Kidney (tissue), 14 donors: ENCODE measurements around the gene FRYL. TPM values are rescaled to one million over a fixed set of nuclear protein-coding genes. Genes with fewer than 3 reads are reported as not detected.

ENCODE experiments used
- DNase-seq, 5 donors: peaks; one replicate each; pipeline ENCODE4 v3.0.0-alpha.2; 2013 to 2020
- FAIRE-seq: peaks from 2 replicates; lab custom pipeline; 2012; peaks lifted over from hg19 to GRCh38; lab: Jason Lieb, UNC
- H3K27ac ChIP-seq, 2 donors: one replicate each; pipeline ENCODE4 v1.7.0; 2013; ENCODE audit warnings: low read depth in 2 of 2, low read length in 2 of 2, inconsistent platforms in 1 of 2
- H3K27me3 ChIP-seq: one replicate; pipeline ENCODE4 v1.7.1; 2013; ENCODE audit warnings: low read length, inconsistent platforms; ENCODE audit not compliant: control insufficient read depth, insufficient read depth
- H3K36me3 ChIP-seq, 3 donors: one replicate each; pipeline versions ENCODE4 v1.7.0 to v1.7.1; 2013; ENCODE audit warnings: low read length in 3 of 3, control low read depth in 1 of 3, inconsistent platforms in 1 of 3; ENCODE audit not compliant: insufficient read depth in 3 of 3, control insufficient read depth in 2 of 3
- H3K4me1 ChIP-seq, 3 donors: one replicate each; pipeline versions ENCODE4 v1.7.0 to v1.7.1; 2013; ENCODE audit warnings: low read length in 3 of 3, inconsistent platforms in 1 of 3, low read depth in 1 of 3; ENCODE audit not compliant: control insufficient read depth in 2 of 3, insufficient read depth in 2 of 3
- H3K4me3 ChIP-seq, 3 donors: one replicate each; pipeline versions ENCODE4 v1.7.0 to v1.8.1; 2013; ENCODE audit warnings: low read length in 3 of 3, control low read depth in 1 of 3, inconsistent platforms in 1 of 3
- H3K9ac ChIP-seq, 3 donors: one replicate each; pipeline versions ENCODE4 v1.7.0 to v1.7.1; 2013; ENCODE audit warnings: low read length in 3 of 3, control low read depth in 1 of 3, inconsistent platforms in 1 of 3
- H3K9me3 ChIP-seq, 3 donors: one replicate each; pipeline versions ENCODE4 v1.7.0 to v1.7.1; 2013; ENCODE audit warnings: low read length in 3 of 3, control low read depth in 1 of 3, inconsistent platforms in 1 of 3; ENCODE audit not compliant: control insufficient read depth in 2 of 3, insufficient read depth in 1 of 3
- intact Hi-C: fragments of 100-400 bp; cut with DNase I; formaldehyde crosslinking; loops from one replicate; pipeline ENCODE4 v1.11.1; 2022
- polyA plus RNA-seq: library from polyadenylated mRNA; stranded (reverse); fragments of 350-450 nt; fragmentation: Illumina TruSeq; extraction: RNeasy Lipid Tissue Mini Kit (QIAGEN cat#74804); gene quantifications from one replicate; pipeline ENCODE4 v1.2.3, GENCODE V29; 2014; ENCODE audit warnings: low read depth, low replicate concordance; ENCODE audit not compliant: insufficient read depth
- total RNA-seq: library from RNA; stranded (reverse); fragmentation: NEBNext Ultra II Directional; extraction: Animal tissue kit (Norgen Biotek cat#: 25700); gene quantifications from one replicate; pipeline ENCODE4 v1.2.1, GENCODE V29; 2021
- TF ChIP-seq, protein P1 (sequence below): IDR thresholded peaks from 3 replicates; pipeline ENCODE4 v1.5.1; 2012; ENCODE audit warnings: mild to moderate bottlenecking, moderate library complexity, borderline replicate concordance; ENCODE audit not compliant: insufficient read depth; ENCODE audit errors: extremely low read depth
- donor health status: control.
- donor health status: control.
- donor health status: control.
- donor health status: control.
- donor health status: control.
- donor health status: DM: yes; HTN: yes; CAD: no.
- donor health status: Normal renal cell carcinoma (clear cell type).

FRYL gene
- total and polyA plus RNA-seq, 2 donors from 2014 or later, result 11.6 to 78.9 TPM

DNA sequence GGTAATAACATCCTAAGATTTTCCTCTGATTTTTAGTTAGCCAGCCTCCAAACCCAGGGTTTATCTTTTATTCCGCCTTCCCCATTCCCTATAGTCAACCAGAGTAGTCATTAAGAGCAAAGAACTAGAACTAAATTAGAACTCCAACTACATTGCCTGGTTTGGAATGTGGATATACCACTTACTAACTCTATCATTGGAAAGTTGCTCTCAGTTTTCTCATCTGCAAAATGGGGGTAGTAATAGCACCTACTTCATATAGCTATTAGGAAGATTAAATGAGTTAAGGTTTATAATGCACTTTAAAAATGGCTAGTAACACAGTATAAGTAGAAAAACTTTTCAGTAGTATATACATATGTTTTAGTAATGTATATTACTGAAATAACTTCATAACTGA, 226.4 kb downstream of the FRYL start:
- no peak for FAIRE-seq
- no peak overlapping the region for H3K4me3 ChIP-seq

DNA sequence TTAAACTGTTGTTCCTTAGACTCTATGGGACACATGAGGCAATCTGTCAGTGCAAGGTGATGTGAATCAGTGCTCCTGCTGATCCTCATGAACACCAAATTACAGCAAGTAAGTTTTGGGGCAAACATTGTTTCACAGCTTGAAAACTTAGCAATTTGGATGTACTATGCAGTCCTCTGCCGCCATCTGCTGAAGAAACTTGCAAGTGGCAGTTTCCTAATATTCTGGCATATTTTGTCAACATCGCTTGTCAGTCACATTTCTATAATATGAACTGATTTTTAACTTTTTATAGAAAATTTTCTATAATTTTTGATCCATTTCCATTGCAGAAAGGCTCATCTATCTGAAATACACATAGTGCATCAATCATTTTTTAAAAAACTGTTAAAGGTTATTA, 233.7 kb downstream of the FRYL start:
- Histone ChIP-seq H3K4me1 (no peaks in the 10 kb centered on the region), H3K9me3 (no peaks in the 10 kb centered on the region), H3K4me3 (no peak overlapping the region), H3K27me3 (no peaks in the 10 kb centered on the region), H3K9ac (no peak overlapping the region), H3K27ac (no peak overlapping the region), H3K36me3 (peaks cover 7 to 41% (median 28%) of the 10 kb centered on the region in 3 donors)
- FAIRE-seq, result no peak
- peak in 3 of 5 donors; percentile 35 to 64 (median 36) for DNase-seq
- TF ChIP-seq, protein P1, sequence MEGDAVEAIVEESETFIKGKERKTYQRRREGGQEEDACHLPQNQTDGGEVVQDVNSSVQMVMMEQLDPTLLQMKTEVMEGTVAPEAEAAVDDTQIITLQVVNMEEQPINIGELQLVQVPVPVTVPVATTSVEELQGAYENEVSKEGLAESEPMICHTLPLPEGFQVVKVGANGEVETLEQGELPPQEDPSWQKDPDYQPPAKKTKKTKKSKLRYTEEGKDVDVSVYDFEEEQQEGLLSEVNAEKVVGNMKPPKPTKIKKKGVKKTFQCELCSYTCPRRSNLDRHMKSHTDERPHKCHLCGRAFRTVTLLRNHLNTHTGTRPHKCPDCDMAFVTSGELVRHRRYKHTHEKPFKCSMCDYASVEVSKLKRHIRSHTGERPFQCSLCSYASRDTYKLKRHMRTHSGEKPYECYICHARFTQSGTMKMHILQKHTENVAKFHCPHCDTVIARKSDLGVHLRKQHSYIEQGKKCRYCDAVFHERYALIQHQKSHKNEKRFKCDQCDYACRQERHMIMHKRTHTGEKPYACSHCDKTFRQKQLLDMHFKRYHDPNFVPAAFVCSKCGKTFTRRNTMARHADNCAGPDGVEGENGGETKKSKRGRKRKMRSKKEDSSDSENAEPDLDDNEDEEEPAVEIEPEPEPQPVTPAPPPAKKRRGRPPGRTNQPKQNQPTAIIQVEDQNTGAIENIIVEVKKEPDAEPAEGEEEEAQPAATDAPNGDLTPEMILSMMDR, result peak; percentile 46
- intact Hi-C loops, result no loop called here

More for the DNA sequence above, 226.4 kb downstream of the FRYL start:
- Histone ChIP-seq H3K27me3 (no peaks in the 10 kb centered on the region), H3K4me1 (no peaks in the 10 kb centered on the region), H3K9ac (no peak overlapping the region), H3K9me3 (no peaks in the 10 kb centered on the region), H3K27ac (no peak overlapping the region), H3K36me3 (peaks cover 8 to 26% (median 9%) of the 10 kb centered on the region in 3 donors)
- TF ChIP-seq, protein P1, result no peak
- intact Hi-C loops, result no loop called here
- DNase-seq, result no peak

DNA sequence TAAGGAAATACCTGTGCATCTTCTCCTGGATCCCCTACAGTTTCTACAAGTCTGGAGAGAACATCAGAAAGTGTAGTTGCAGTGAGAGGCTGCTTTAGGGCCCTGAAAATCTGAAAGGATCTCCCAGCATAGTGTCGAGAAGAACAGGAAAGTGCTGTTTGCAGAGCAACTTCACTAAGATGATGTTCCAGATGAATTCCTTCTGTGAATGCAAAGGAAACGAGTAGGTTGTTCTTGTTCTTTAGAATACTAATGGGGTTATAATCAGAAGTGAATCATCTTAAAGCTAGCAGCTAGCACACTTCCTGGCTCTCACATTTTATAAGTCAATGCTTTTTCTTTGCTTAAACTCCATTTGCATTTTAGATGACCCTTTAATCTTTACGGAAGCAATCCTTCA, 236.3 kb downstream of the FRYL start:
- no peak for FAIRE-seq

More for the DNA sequence above, 236.3 kb downstream of the FRYL start:
- Histone ChIP-seq H3K36me3 (peaks cover 7 to 51% (median 31%) of the 10 kb centered on the region in 3 donors), H3K27ac (no peak overlapping the region), H3K4me1 (no peaks in the 10 kb centered on the region), H3K9me3 (no peaks in the 10 kb centered on the region), H3K27me3 (no peaks in the 10 kb centered on the region), H3K4me3 (no peak overlapping the region), H3K9ac (no peak overlapping the region)
- intact Hi-C loops, result no loop called here
- TF ChIP-seq, protein P1, result no peak
- peak in 1 of 5 donors; percentile 11 for DNase-seq
